ENCODE results near the gene MPP3. TPM values are rescaled to one million over a fixed set of nuclear protein-coding genes. Genes with fewer than 3 reads are reported as not detected.

The MPP3 gene
- polyA plus RNA-seq, 3 donors: 1.5 TPM; not detected in 2

GRCh38 chr17:43754947-43755346, 78.0 kb downstream of the MPP3 start:
- 34% methylated on average over 20 of the region's 21 CpGs for WGBS (ENCODE audit: insufficient coverage)
- Mint-ChIP-seq H3K36me3 (peaks cover 0 to 2% of the 10 kb centered on the region in 2 donors), H3K4me3 (peak overlapping the region in 1 of 2 donors; percentile 43), H3K9me3 (peaks cover 0 to 5% (median 0%) of the 10 kb centered on the region in 7 donors), H3K27me3 (ENCODE audit: low read depth in 3 of 3) (peaks cover 36 to 68% (median 53%) of the 10 kb centered on the region in 3 donors), H3K27ac (no peak overlapping the region), H3K4me1 (peaks cover 22% of the 10 kb centered on the region)
- H3K36me3 ChIP-seq (replicated peaks in 1 of 2; ENCODE audit: control insufficient read depth in 1 of 2, insufficient read depth in 2 of 2, low read length in 2 of 2): no peaks in the 10 kb centered on the region
- no peaks in the 10 kb centered on the region for H3K79me2 ChIP-seq (ENCODE audit: insufficient read depth, low read length)
- TF ChIP-seq CTCF (IDR thresholded peaks at IDR 0.05): no peak
- no peak overlapping the region for H3K9ac ChIP-seq (ENCODE audit: insufficient read depth, low read length, poor library complexity, severe bottlenecking)
- H3K4me2 ChIP-seq (replicated peaks; ENCODE audit: extremely low read depth, low read length, poor library complexity, severe bottlenecking): peak overlapping the region; percentile 11
- no peak for DNase-seq
- H4K20me1 ChIP-seq (ENCODE audit: insufficient read depth, low read length): no peaks in the 10 kb centered on the region
- peaks cover 3 to 12% of the 10 kb centered on the region in 2 donors for H3K4me1 ChIP-seq (ENCODE audit: control insufficient read depth in 1 of 2, insufficient read depth in 2 of 2, low read length in 2 of 2)
- intact Hi-C loops (cut with micrococcal nuclease): no loop called here
- no peaks in the 10 kb centered on the region for H3K9me3 ChIP-seq (replicated peaks in 1 of 2; ENCODE audit: control insufficient read depth in 1 of 2, insufficient read depth in 1 of 2, low read length in 2 of 2)
- no peak overlapping the region for H2AFZ ChIP-seq (ENCODE audit: insufficient read depth, low read depth, low read length, poor library complexity, severe bottlenecking)
- peaks cover 18 to 39% of the 10 kb centered on the region in 2 donors for H3K27me3 ChIP-seq (ENCODE audit: control insufficient read depth in 2 of 2, insufficient read depth in 2 of 2, low read length in 2 of 2)
- H3K27ac ChIP-seq (ENCODE audit: low read depth in 1 of 2, low read length in 2 of 2): no peak overlapping the region
- H3K4me3 ChIP-seq (replicated peaks in 1 of 3; ENCODE audit: low read depth in 2 of 3, low read length in 3 of 3): no peak overlapping the region

DNA sequence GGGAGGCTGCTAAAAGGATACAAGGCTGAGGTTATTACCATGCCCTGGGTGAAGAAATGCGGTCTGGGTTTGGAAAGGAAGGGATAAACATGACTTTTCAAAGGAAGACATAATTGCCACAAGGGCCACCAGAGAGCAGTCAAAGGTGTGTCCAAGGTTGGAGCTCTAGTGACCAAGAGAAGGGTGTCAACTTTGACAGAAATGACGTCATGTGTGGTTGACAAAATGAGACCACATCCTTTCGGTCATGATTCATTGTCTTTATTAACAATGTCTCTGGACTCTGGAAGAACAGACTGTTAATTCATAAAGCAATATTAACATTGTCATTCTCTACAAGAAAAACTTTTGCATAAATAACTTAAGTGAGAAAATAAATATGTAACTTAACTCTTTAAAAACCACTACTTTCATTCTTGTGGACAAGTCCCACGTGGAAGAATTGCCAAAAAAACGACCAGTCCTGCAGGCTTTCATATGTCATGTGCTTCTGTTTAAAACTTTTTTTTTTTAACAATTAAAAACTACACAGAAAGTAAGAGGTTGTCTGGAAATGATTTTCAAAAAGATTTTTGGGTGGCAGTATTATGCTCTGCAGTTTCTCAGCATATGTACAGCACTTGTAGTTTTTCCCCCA, 79.3 kb downstream of the MPP3 start:
- Mint-ChIP-seq H3K27me3 (ENCODE audit: low read depth in 3 of 3) (peaks cover 36 to 63% (median 57%) of the 10 kb centered on the region in 3 donors), H3K27ac (peak overlapping the region in 1 of 7 donors; percentile 13), H3K9me3 (peaks cover 0 to 5% (median 0%) of the 10 kb centered on the region in 7 donors), H3K4me1 (peaks cover 29% of the 10 kb centered on the region), H3K4me3 (peak overlapping the region in 1 of 2 donors; percentile 43), H3K36me3 (peaks cover 0 to 2% of the 10 kb centered on the region in 2 donors)
- H3K27ac ChIP-seq (ENCODE audit: low read depth in 1 of 2, low read length in 2 of 2): no peak overlapping the region
- no peak overlapping the region for H3K4me3 ChIP-seq (replicated peaks in 1 of 3; ENCODE audit: low read depth in 2 of 3, low read length in 3 of 3)
- H3K9me3 ChIP-seq (replicated peaks in 1 of 2; ENCODE audit: control insufficient read depth in 1 of 2, insufficient read depth in 1 of 2, low read length in 2 of 2): no peaks in the 10 kb centered on the region
- TF ChIP-seq CTCF (IDR thresholded peaks at IDR 0.05): no peak
- no peaks in the 10 kb centered on the region for H3K36me3 ChIP-seq (replicated peaks in 1 of 2; ENCODE audit: control insufficient read depth in 1 of 2, insufficient read depth in 2 of 2, low read length in 2 of 2)
- peak; percentile 31 to 62 (median 38) for DNase-seq
- H3K79me2 ChIP-seq (ENCODE audit: insufficient read depth, low read length): no peaks in the 10 kb centered on the region
- H3K27me3 ChIP-seq (ENCODE audit: control insufficient read depth in 2 of 2, insufficient read depth in 2 of 2, low read length in 2 of 2): peaks cover 18 to 38% of the 10 kb centered on the region in 2 donors
- H2AFZ ChIP-seq (ENCODE audit: insufficient read depth, low read depth, low read length, poor library complexity, severe bottlenecking): no peak overlapping the region
- H3K4me2 ChIP-seq (replicated peaks; ENCODE audit: extremely low read depth, low read length, poor library complexity, severe bottlenecking): no peak overlapping the region
- peaks cover 9 to 18% of the 10 kb centered on the region in 2 donors for H3K4me1 ChIP-seq (ENCODE audit: control insufficient read depth in 1 of 2, insufficient read depth in 2 of 2, low read length in 2 of 2)
- WGBS (ENCODE audit: insufficient coverage): 100% methylated on average over 1 of the region's 5 CpGs
- no peak overlapping the region for H3K9ac ChIP-seq (ENCODE audit: insufficient read depth, low read length, poor library complexity, severe bottlenecking)
- no peaks in the 10 kb centered on the region for H4K20me1 ChIP-seq (ENCODE audit: insufficient read depth, low read length)
- intact Hi-C loops (cut with micrococcal nuclease): no loop called here

Other genes with a start within 250 kb of the MPP3 start
- under 1 TPM in 1 of 3 donors, not detected in 2; 0.06 TPM for gene MEOX1, start 171.2 kb downstream of the MPP3 start, polyA plus RNA-seq
- gene SOST, start 74.4 kb downstream of the MPP3 start, polyA plus RNA-seq: not detected
- gene DUSP3, start 54.2 kb downstream of the MPP3 start, polyA plus RNA-seq: 10 to 100 TPM; 36.7 to 78.5 (median 58.9) TPM
- gene CFAP97D1, start 52.7 kb downstream of the MPP3 start, polyA plus RNA-seq: under 1 TPM in 1 of 3 donors, not detected in 2; 0.07 TPM
- gene CD300LG, start 14.0 kb upstream of the MPP3 start, polyA plus RNA-seq: not detected
- not detected for gene MPP2, start 74.4 kb upstream of the MPP3 start, polyA plus RNA-seq
- gene PPY, start 109.3 kb upstream of the MPP3 start, polyA plus RNA-seq: not detected
- not detected for gene PYY, start 120.8 kb upstream of the MPP3 start, polyA plus RNA-seq
- gene NAGS, start 171.5 kb upstream of the MPP3 start, polyA plus RNA-seq: under 1 TPM; 0.65 to 0.93 (median 0.84) TPM
- 10 to 100 TPM; 17.3 to 41.4 (median 33.6) TPM for gene TMEM101, start 181.8 kb upstream of the MPP3 start, polyA plus RNA-seq
- 10 to 100 TPM; 24.7 to 65.8 (median 64.4) TPM for gene LSM12, start 233.5 kb upstream of the MPP3 start, polyA plus RNA-seq
- 10 to 100 TPM; 38.0 to 46.4 (median 42.4) TPM for gene G6PC3, start 237.6 kb upstream of the MPP3 start, polyA plus RNA-seq

Measured in CD14-positive monocyte (primary cell).